Measurements from ENCODE around the gene EIF2B2. TPM values are rescaled to one million over a fixed set of nuclear protein-coding genes. Genes with fewer than 3 reads are reported as not detected.

The EIF2B2 gene
- total RNA-seq, 1 experiment from 2014 or later: 50.5 TPM

DNA sequence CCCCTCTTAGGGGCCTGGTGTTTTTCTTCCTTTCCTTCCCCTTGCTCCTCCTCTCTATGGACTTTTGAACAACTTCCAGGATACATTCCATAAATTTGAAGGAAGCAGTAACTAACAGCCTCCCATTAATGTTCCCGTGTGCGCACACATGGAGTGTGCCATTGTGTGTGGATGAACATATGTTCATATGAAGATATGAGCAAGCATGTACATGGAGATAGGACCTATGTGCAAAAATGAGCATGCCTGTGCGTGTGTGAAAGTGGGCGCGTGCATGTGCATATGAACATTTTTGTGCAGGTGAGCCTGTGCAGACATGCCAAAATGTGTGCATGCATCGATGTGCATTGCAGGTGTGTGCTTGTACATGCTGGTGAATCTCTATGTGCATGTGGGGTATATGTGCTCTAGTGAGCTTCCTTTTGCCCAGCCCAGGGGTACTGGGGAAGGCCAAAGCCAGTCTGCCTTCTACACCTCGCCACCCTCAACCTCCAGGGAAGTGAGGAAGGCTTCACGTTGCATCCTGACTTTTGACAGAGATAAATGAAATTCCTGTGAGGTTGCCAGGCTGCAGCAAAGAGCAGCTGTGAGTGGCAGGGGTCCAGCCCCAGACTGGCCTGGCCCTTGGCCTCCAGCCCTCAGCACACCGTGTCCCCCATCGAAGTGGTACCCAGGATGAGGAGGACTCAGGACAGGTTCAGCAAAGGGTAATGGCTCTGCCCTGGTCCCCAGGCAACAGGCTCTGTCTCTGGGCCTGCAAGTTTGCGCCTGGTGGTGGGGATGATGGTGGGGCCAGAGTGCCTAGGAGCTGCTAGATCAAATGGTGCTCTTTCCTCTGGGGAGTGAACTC lies 26.2 kb upstream of the EIF2B2 start:
- peaks cover 40% of the 10 kb centered on the region for H3K4me1 Mint-ChIP-seq
- H3K9me3 Mint-ChIP-seq: no peaks in the 10 kb centered on the region
- no peak for ATAC-seq
- no peak overlapping the region for H3K4me3 Mint-ChIP-seq
- H3K27me3 Mint-ChIP-seq (ENCODE audit: low read depth): no peaks in the 10 kb centered on the region
- no peaks in the 10 kb centered on the region for H3K36me3 Mint-ChIP-seq
- H3K27ac Mint-ChIP-seq: no peak overlapping the region
- TF ChIP-seq ZNF423 (CRISPR knock-in tag; IDR thresholded peaks at IDR 0.05): no peak
- TF ChIP-seq, protein P1, sequence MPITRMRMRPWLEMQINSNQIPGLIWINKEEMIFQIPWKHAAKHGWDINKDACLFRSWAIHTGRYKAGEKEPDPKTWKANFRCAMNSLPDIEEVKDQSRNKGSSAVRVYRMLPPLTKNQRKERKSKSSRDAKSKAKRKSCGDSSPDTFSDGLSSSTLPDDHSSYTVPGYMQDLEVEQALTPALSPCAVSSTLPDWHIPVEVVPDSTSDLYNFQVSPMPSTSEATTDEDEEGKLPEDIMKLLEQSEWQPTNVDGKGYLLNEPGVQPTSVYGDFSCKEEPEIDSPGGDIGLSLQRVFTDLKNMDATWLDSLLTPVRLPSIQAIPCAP (CRISPR knock-in tag; IDR thresholded peaks at IDR 0.05): no peak
- no peak for TF ChIP-seq NFE2L1 (CRISPR knock-in tag; IDR thresholded peaks at IDR 0.05)
- TF ChIP-seq NFYB (CRISPR knock-in tag; conservative IDR thresholded peaks at IDR 0.05; ENCODE audit: low read depth): no peak
- no peak for TF ChIP-seq CBFB (CRISPR knock-in tag; IDR thresholded peaks at IDR 0.05; ENCODE audit: low read depth)
- no peak for TF ChIP-seq ZNF138 (CRISPR knock-in tag; conservative IDR thresholded peaks at IDR 0.05)
- POLR2A ChIA-PET: no interaction called here
- CTCF ChIA-PET: interaction anchor here (0.8 to 4.0 kb wide), 2 partner anchors 31 to 87 kb away, joined by 3 to 20 read pairs; partner anchors contain the start of gene ACYP1
- no peak for DNase-seq (ENCODE audit: low spot score)

DNA sequence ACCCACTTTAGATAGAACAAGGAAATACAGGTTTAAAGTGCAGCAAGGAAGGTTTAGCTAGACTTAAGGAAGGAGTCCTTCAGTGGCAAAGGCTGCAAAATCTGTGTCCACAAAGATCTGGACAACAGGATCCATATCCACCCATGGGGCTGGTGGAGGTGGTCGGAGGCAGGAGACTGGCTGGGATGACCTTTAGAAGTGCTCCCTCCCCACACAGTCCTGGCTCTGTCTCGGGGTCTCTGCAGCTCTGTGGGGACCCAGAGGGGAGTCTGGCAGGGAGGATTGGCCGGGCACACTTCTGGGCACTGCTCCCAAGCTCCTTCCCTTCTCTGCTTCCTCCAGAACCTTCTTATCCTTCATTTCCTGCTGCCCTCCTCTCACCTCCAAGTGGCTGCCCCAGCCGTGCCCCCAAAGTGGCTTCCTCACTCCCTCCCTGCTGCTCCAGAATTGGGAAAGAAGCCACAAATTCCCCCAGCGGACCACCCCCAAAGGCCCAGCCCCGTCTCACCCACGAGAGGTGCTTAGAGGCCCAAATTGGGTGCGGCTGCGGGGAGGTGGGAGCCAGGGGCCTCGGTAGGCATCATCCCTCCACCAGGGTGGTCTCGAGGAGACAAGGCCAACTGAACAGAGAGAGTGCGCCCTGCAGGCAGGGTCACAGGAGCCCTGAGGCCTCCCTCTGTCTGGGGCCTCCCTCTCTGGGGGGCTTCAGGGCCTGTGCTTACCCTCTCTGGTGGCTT lies 25.4 kb upstream of the EIF2B2 start:
- no peak overlapping the region for H3K4me3 Mint-ChIP-seq
- no peaks in the 10 kb centered on the region for H3K36me3 Mint-ChIP-seq
- H3K27me3 Mint-ChIP-seq (ENCODE audit: low read depth): no peaks in the 10 kb centered on the region; the same call in 1 of the 2 replicates
- POLR2A ChIA-PET: interaction anchor here (1.0 kb wide), 1 partner anchor 54 kb away, joined by 3 read pairs; the partner anchor contains the start of gene RPS6KL1
- DNase-seq (ENCODE audit: low spot score) (no peak), ATAC-seq (no peak)
- CTCF ChIA-PET: interaction anchor here (0.8 to 5.4 kb wide), 2 partner anchors 32 to 87 kb away, joined by 3 to 53 read pairs; partner anchors contain the start of gene ACYP1
- peaks cover 38% of the 10 kb centered on the region for H3K4me1 Mint-ChIP-seq
- H3K9me3 Mint-ChIP-seq: no peaks in the 10 kb centered on the region
- H3K27ac Mint-ChIP-seq: no peak overlapping the region
- TF ChIP-seq ETV6 (CRISPR knock-in tag; IDR thresholded peaks at IDR 0.05): no peak
- TF ChIP-seq ELF4 (CRISPR knock-in tag; IDR thresholded peaks at IDR 0.05; ENCODE audit: low read depth): no peak
- TF ChIP-seq ZNF416 (CRISPR knock-in tag; IDR thresholded peaks at IDR 0.05): no peak
- TF ChIP-seq, protein P2, sequence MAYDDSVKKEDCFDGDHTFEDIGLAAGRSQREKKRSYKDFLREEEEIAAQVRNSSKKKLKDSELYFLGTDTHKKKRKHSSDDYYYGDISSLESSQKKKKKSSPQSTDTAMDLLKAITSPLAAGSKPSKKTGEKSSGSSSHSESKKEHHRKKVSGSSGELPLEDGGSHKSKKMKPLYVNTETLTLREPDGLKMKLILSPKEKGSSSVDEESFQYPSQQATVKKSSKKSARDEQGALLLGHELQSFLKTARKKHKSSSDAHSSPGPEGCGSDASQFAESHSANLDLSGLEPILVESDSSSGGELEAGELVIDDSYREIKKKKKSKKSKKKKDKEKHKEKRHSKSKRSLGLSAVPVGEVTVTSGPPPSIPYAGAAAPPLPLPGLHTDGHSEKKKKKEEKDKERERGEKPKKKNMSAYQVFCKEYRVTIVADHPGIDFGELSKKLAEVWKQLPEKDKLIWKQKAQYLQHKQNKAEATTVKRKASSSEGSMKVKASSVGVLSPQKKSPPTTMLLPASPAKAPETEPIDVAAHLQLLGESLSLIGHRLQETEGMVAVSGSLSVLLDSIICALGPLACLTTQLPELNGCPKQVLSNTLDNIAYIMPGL (CRISPR knock-in tag; IDR thresholded peaks at IDR 0.05): no peak
- no peak for TF ChIP-seq NR3C1 (CRISPR knock-in tag; conservative IDR thresholded peaks at IDR 0.05; ENCODE audit: low read depth)
- TF ChIP-seq PRRX2 (CRISPR knock-in tag; IDR thresholded peaks at IDR 0.05): no peak
- no peak for TF ChIP-seq JAZF1 (CRISPR knock-in tag; IDR thresholded peaks at IDR 0.05)
- no peak for TF ChIP-seq ARID4B (CRISPR knock-in tag; IDR thresholded peaks at IDR 0.05; ENCODE audit: borderline replicate concordance)
- TF ChIP-seq FOXP1 (CRISPR knock-in tag; IDR thresholded peaks at IDR 0.05; ENCODE audit: borderline replicate concordance): no peak
- TF ChIP-seq, protein P3, sequence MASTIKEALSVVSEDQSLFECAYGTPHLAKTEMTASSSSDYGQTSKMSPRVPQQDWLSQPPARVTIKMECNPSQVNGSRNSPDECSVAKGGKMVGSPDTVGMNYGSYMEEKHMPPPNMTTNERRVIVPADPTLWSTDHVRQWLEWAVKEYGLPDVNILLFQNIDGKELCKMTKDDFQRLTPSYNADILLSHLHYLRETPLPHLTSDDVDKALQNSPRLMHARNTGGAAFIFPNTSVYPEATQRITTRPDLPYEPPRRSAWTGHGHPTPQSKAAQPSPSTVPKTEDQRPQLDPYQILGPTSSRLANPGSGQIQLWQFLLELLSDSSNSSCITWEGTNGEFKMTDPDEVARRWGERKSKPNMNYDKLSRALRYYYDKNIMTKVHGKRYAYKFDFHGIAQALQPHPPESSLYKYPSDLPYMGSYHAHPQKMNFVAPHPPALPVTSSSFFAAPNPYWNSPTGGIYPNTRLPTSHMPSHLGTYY (CRISPR knock-in tag; IDR thresholded peaks at IDR 0.05): no peak
- no peak for TF ChIP-seq FOXJ3 (CRISPR knock-in tag; IDR thresholded peaks at IDR 0.05; ENCODE audit: borderline replicate concordance)
- TF ChIP-seq, protein P4, sequence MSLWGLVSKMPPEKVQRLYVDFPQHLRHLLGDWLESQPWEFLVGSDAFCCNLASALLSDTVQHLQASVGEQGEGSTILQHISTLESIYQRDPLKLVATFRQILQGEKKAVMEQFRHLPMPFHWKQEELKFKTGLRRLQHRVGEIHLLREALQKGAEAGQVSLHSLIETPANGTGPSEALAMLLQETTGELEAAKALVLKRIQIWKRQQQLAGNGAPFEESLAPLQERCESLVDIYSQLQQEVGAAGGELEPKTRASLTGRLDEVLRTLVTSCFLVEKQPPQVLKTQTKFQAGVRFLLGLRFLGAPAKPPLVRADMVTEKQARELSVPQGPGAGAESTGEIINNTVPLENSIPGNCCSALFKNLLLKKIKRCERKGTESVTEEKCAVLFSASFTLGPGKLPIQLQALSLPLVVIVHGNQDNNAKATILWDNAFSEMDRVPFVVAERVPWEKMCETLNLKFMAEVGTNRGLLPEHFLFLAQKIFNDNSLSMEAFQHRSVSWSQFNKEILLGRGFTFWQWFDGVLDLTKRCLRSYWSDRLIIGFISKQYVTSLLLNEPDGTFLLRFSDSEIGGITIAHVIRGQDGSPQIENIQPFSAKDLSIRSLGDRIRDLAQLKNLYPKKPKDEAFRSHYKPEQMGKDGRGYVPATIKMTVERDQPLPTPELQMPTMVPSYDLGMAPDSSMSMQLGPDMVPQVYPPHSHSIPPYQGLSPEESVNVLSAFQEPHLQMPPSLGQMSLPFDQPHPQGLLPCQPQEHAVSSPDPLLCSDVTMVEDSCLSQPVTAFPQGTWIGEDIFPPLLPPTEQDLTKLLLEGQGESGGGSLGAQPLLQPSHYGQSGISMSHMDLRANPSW (CRISPR knock-in tag; conservative IDR thresholded peaks at IDR 0.05; ENCODE audit: low read depth): no peak
- no peak for TF ChIP-seq ZNF396 (CRISPR knock-in tag; IDR thresholded peaks at IDR 0.05; ENCODE audit: borderline replicate concordance)
- TF ChIP-seq USF2 (CRISPR knock-in tag; IDR thresholded peaks at IDR 0.05): no peak
- no peak for TF ChIP-seq CREB1 (CRISPR knock-in tag; IDR thresholded peaks at IDR 0.05)
- TF ChIP-seq HMGA2 (CRISPR knock-in tag; IDR thresholded peaks at IDR 0.05): no peak

Measured in WTC11 (cell line).